NCI-H1417 treated with DMSO at 0.1 percent for 48 hours (cell line): ENCODE measurements around the gene RPL32.
"Not testable (repeated sequence)": the region's sequence is repeated elsewhere in the genome, so short reads cannot be mapped to it uniquely, and the experiment has no call there.

Experiments used
- DNase-seq: peaks from one replicate; lab custom pipeline; 2025; lab: John Stamatoyannopoulos, UW

RPL32 gene

DNA sequence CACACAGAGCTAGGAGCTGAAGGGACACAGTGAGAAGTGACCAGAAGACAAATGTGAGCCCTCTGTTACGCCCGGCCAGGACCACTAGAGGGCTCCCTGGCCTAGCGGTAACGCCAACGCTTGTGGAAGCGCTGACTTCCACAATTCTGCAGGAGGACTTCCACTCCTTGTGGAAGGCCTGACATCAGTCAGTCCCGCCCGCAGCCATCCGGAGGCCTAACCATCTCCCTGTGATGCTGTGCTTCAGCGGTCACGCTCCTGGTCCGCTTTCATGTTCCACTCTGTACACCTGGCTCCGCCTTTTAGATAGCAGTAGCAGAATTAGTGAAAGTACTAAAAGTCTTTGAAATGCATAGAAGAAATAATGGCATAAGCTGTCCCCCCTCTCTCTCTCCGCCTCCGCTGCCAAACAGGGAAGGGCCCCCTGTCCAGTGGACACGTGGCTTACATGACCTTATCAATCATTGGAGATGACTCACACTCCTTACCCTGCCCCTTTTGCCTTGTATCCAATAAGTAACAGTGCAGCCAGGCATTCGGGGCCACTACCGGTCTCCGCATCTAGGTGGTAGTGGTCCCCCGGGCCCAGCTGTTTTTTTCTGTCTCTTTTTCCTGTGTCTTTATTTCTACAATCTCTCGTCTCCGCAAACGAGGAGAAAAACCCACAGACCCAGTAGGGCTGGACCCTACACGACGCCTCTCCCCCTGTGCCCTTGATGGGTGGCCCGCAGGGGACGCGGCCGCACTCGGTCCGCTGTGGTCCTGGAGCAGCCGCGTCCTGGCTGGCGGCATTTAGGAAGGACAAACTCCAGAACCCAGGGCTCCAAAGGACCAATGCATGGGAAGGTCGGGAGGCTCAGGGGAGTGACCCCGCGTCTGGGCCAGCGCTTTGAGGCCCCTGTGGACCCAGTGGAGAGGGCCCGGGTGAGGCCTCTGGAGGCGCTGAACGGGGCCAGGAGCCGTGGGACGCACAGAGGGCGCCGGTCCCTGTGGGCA, 27.0 kb upstream of the RPL32 start:
- DNase-seq, result no peak

DNA sequence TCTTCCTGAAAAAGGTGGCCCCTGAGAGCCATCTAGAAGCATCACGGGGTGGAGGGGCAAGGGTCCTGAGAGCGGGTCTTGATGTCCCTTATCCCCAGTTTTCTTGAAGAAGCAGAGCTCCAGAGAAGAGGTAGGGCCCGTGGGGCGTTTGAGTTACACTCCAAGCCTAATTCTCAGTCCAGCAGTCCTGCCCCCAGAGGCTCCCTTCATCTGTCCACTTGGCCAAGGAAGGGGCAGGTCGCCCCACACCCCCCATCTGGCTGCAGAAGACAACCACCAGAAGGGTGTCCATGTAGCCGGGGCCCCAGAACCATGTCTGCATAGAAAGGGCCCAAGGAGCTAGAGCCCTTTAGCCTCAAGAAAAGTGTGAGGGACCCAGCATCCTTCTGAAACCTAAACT, 25.5 kb upstream of the RPL32 start:
- DNase-seq, result no peak

DNA sequence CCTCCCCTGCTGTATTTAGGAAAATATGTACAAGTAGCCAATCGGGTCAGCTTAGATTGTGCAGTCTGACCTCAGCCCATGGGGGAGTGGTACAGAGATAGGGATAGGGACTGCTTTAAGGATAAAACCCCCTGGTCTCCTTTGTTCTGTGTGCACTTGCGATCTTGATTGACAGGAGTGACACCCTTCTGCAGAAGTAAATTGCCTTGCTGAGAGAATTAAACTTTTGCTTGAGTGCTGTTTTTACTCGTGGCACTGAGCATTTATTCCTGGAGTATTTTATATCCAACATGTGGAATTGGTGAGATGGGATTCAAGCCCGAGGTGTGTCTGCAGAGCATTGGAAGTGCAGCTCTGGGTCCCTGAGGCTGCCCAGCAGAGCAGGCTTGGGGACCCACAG, 23.9 kb upstream of the RPL32 start:
- DNase-seq, result no peak

DNA sequence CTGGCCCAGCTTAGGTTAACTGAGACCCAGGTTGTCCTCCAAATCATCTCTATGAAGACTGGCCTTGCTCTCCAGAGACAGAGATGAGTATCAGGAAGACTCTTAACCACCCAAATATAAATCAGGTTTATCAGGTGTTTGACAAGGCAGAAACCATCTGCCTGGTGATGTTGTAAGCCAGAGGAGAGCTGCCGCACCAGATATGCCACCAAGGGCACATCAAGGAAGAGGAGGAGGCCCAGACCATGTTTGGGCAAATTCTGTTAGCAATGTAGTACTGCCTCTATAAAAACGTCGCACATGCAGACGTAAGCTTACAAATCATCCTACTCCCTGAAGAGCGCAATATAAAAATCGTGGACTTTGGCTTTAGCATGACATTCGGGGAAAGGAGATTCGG, 21.0 kb upstream of the RPL32 start:
- DNase-seq, result no peak

DNA sequence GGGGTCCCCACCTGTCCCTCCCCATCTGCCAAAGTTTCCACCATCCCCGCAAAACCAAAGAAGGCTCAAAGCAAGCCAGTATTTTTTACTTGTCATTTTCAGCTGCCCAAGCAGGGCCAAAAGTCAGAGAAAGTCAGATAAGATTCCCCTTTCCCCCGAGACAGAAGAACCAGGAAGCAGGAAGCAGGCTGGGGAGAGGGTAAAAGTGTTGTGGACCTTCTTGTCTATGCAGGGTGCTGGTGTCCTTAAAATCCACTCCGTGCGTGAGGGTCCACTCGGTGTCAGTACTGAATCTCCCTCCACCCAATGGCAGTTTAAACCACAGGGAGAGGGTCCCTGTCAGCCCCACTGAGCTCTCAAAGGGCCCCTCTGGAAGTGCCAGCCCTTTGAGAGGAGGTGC, 20.2 kb upstream of the RPL32 start:
- DNase-seq, result no peak

DNA sequence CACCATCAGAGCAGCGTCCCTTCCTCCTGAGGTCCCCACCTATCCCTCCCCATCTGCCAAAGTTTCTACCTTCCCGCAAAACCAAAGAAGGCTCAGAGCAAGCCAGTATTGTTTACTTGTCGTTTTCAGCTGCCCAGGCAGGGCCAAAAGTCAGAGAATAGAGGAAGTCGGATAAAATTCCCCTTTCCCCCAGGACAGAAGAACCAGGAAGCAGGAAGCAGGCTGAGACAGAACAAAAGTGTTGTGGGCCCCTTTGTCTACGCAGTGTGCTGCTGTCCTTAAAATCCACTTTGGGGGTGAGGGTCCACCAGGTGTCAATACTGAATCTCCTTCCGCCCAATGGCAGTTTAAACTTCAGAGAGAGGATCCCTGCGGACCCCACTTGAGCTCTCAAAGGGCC, 18.5 kb upstream of the RPL32 start:
- no peak for DNase-seq

DNA sequence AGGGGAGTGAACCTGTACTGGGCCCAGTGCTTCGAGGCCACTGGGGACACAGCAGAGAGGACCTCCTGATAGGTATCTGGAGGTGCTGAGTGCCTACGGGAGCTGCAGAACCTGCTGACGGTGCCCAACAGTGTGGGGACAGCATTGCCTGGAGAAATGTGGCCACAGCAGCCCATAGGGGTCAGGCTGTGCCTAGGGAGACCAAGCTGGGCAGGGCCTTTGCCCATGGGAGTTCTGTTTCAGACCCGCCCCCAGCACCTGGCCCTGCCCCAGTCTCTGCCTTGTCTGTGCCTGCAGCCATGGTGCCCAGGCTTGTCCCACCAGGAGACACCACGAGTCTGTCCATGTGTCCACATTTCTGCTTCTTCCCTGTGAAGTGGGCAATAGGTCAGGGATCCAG, 15.3 kb upstream of the RPL32 start:
- no peak for DNase-seq

DNA sequence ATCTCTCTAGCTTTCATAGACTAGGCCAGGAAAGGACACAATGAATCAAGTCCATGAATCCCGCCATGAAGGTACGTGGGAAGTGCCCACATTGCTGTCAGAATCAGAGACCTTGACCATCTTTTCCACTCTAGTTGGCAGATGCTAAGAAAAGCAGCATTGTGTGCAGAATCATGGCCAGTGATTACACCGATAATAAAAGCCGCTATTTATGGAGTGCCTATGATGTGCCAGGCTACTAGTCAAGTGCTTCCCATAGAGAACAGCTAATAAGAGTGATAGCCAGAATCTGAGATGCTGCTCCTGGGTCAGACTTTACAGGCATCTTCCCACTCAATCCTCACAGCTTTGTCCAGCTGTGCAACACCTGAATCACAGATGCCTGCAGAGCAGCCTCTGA, 13.2 kb upstream of the RPL32 start:
- no peak for DNase-seq

DNA sequence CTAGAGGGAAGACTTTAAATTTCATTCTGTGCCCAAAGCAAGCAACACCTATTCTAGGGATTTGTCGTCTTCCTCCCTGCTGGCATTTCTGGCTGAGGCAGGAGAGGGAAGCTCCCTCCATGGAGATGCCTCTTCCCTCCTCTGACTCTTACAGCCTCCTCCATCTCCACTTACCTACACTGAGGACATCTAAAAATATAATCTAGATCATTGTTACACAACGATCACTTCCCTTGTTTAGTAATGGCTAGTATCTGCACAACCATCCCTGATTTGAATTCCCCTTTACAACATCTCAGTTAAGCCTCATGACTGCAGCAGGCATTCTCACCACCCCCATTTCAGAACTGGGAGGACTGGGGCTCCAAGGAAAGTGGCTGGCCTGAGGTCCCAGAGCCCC, 12.5 kb upstream of the RPL32 start:
- DNase-seq, result not testable (repeated sequence)

DNA sequence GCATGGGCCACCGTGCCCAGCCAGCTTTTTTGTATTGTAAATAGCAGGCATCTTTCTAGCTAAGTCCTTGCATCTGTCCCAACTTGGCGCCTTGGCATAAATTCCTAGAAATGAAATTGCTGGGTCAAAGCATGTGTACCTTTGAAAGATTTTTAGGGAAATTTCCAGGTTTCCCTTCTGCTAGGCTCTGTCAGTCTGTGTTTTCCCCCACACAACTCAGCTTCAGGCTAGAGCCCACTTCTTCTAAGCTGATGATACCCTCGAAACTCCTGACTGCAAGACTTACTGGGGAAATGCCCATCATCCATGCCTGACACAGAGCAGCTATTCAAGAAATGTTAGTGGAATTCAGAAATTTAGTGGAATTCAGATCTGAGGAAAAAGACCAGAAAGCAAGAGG, 10.8 kb upstream of the RPL32 start:
- DNase-seq, result no peak

DNA sequence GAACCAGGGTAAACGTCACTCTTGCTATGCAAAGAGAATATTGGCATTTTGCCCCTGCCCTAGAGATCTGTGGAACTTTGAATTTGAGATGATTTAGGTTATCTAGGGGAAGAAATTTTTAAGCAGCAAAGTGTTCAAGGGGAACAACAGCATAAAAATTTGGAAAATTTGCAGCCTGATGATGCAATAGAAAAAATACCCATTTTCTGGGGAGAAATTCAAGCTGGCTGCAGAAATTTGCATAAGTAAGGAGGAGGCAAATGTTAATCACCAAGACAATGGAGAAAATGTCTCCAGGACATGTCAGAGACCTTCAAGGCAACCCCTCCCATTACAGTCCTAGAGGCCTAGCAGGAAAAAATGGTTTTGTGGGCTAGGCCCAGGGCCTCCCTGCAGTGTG, 4.4 kb upstream of the RPL32 start:
- no peak for DNase-seq

DNA sequence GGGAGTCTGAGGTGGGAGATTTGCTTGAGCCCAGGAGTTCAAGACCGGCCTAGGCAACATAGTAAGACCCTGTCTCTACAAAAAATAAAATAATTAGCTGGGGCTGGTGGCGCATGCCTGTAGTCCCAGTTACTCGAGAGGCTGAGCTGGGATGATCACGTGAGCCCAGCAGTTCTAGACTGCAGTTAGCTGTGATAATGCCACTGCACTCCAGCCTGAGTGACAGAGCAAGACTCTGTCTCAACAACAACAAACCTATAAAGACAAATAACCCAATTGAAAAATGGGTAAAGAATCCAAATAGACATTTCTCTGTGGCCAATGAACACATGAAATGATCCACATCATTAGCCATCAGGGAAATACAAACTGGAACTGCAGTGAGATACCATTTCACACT, 1.1 kb upstream of the RPL32 start:
- no peak for DNase-seq

DNA sequence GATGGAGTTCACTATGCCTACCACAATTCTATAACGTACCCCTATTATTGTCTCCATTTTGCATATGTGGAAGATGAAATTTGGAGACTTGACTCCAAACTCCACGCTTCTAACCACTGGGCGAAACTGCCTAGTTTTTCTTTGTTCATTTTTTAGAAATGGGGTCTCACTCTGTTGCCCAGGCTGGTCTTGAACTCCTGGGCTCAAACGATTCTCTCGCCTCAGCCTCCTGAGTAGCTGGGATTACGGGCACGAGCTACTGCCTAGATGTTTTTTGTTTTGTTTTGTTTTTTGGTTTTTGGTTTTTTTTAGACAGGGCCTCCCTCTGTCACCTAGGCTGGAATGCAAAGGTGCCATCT, 584 bp upstream of the RPL32 start:
- DNase-seq, result no peak

DNA sequence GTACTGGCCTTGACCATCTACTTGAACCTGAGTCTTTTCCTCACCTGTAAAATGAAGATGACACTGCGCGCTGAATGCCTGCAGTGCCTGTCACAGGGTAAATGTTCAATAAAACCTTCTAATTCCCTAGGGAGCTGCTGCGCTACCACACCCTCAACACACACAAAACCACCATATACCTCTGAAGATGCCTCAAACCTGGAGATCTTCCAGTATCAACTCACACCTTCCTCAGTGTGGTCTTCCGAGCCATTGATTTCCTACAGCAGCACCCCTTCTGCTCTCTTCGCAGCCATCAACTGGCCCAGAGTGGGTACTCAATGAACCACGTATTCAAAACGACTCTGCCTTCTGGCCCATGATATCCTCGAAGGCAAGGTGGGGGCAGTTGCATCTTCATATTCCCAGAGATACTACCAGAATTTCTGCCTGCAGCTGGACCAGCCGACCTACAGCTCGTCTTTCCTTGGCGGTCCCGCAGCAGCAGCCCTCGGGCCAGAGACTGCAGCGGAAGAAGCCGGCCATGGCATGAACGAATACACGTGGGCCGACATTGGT, 695 bp downstream of the RPL32 start:
- DNase-seq, result no peak

DNA sequence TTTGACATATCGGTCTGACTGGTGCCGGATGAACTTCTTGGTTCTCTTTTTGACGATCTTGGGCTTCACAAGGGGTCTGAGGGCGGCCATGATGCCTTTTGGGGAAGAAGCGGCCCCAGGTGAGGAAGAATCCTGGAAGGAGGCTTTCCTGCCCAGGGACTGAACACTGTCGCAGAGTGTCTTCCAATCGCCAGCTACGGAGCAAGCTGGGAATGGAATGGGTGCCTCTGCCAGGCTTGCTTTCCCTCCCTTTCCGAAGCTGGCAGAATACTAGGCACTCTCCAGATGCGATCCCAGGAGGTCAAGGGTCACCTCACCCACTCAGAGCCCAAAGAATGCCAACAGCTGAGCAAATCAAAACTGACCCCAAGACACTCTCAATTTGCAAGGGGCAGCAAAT, 1.2 kb downstream of the RPL32 start:
- DNase-seq, result not testable (repeated sequence)

DNA sequence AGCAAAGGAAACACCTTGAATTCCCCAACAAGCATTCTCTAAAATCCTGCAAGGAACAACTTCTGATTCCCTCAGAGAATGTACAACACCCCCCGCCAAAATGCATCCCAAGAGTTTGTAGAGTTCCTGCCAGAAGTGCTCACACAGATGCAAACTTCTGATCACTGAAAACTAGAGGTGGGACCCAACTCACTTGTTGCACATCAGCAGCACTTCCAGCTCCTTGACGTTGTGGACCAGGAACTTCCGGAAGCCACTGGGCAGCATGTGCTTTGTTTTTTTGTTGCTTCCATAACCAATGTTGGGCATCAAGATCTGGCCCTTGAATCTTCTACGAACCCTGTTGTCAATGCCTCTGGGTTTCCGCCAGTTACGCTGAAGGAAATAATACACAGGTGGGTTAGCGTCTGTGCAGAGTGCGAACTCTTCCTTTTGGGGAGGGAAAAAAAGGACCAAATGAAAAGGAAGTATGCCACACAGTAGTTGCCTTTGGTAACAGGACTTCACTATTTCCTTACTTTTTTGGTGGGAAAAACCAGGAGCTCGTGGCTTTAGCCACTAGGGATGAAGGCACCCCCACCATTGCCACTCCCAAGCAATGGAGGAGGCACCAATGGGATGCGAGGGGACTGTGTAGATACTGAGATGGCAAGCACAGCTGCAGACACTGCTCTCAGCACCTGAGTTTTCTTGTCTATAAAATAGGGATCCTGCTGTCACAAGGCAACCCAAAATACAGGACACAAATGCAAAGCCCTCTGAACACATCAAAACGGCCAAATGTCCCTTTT, 2.0 kb downstream of the RPL32 start:
- no peak for DNase-seq

DNA sequence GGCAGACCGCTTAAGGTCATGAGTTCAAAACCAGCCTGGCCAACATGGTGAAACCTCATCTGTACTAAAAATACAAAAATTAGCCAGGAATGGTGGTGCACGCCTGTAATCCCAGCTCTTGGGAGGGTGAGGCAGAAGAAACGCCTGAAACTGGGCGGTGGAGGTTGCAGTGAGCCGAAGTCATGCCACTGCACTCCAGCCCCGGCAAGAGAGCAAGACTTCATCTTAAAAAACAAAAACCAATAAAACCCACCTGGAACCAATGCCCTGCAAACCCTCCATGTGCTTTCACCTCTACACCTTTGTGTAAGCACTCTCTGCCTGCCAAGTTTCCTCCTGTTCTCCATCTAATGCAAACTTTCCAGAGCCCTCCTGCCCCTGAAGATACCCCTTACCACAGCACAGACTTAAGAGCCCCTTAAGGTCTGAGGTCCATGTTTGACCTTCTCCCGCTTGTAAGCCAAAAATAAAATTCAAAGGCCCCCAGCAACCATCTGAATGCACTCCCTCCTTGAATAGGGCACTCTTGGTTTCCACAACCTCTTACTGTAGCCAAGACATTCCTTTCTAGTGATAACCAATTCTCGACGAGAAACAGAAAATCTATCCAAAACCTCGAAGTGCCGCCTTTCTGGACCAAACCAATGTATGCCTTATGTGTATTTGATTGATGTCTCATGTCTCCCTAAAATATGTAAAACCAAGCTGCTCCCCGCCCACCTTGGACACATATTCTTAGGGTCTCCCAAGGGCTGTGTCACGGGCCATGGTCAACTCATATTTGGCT, 3.0 kb downstream of the RPL32 start:
- no peak for DNase-seq

DNA sequence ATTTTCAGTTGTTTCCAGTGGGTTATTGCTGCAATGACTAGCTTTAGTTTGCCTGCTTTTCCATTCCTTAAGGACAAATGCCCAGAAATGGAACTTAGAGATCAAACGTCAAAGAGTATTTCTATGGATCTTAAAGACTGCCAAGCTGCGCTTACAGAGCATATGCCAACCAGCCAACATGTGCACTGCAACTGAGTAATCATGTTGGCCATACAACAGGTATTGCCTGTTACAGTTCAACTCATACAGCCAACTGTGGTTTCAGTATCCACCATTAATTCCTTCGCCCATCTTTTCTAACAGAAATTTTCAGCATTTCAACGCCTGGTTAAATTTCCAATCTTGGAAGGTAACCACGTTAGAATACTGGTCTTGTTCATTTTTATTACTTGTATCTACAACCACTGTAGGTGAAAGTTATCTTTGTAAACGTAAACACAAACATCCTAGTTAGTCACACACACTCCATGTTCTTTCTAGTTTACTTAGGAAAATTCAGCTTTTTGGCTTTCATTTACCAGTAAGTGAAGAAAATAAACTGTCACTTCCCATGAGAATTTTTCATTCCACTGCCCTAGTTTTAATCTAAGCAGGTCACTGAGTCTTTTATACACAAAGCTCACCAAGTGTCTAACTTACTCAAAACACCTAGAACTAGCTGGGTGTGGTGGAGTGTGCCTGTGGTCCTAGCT, 3.9 kb downstream of the RPL32 start:
- DNase-seq, result no peak

DNA sequence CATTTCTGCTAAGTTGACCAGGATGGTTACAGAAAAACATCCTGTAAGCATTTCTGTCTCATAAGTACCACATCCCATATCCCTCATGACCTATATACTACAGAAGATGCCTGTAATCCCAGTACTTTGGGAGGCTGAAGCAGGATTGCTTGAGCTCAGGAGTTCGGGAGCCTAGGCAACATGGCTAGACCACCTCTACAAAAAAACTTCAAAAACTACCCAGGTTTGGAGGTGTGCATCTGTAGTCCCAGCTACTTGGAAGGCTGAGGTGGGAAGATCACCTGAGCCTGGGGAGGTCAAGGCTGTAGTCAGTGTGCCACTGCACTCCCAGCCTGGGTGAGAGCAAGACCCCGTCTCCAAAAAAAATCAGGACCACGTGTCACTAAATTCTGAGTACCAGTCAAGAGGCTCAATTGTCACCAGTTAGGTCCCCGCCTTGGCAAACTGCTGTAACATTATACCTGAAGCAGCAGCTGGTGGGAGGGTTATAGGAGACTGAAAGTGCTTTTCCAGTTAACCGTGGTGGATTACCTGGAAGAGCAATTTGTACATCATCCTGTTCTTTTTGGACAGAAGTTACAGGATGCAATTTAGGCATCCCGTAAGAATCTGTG, 6.2 kb downstream of the RPL32 start:
- no peak for DNase-seq

DNA sequence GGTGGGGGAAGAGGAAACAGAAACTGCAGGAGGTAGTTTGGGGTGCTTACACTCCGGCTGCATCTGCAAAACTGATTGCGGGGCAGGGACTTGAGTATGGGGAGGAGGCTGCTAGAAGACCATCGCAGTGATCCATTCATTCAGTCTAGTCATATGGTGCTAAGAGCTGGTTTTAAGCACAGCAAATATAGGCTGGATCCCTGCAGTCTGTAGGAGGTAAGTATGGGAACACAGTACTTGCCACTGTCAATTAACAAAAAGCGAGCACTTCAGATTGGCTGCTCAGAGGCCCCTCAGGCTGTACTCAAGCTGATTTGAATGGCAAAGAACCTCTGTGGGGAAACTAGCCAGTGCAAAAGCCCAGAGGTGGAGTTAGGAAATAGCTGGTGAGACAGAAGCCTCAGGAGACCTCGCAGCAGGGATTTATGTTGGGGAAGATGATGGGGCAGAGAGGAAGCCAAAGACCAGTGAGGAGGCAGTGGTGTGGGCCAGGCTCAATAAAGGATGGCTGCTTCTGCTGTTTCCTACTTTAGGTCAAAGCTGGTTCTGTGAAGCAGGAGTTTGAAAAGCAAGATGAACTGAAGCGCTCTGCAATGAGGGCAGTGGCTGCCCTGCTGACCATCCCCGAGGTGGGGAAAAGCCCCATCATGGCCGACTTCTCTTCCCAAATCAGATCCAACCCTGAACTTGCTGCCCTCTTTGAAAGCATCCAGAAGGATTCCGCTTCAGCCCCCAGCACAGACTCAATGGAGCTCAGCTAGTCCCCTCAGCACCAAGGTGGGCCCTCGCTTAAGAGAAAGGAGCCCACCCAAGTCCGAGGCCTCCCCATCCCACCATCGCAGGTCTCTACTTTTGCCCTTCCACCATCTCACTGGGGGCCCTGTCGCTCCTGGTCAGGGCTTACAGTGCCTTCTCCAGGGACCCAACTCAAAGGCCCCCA, 7.9 kb downstream of the RPL32 start:
- no peak for DNase-seq
